OCI-LY3 (cell line): ENCODE results near the gene ART1.

Source experiments
- H2AFZ ChIP-seq: fragments of 200-600, 300-600 bp; shearing (Covaris generic); 2 replicates; pipeline ENCODE4 v1.6.0; 2014; ENCODE audit warnings: antibody characterized with exemption, low read depth, low read length
- H3K27ac ChIP-seq: fragments of 200-600, 300-600 bp; sonication (generic); 2 replicates; pipeline ENCODE4 v1.5.1; 2014; ENCODE audit warnings: mild to moderate bottlenecking, low read length, moderate library complexity, mixed read lengths
- H3K27me3 ChIP-seq: fragments of 200-600, 300-600 bp; sonication (generic); 2 replicates; pipeline ENCODE4 v1.6.1; 2014; ENCODE audit warnings: low read depth, low read length, mixed read lengths
- H3K36me3 ChIP-seq: fragments of 200-600, 300-600 bp; sonication (generic); replicated peaks from 2 replicates; pipeline ENCODE3; 2014; ENCODE audit warnings: low read depth, low read length, mixed read lengths
- H3K4me1 ChIP-seq: fragments of 300-600, 200-600 bp; sonication (generic); 2 replicates; pipeline ENCODE4 v1.6.1; 2014; ENCODE audit warnings: low read length, mixed read lengths
- H3K4me2 ChIP-seq: fragments of 200-600, 300-600 bp; sonication (generic); 2 replicates; pipeline ENCODE4 v1.6.1; 2014; ENCODE audit warnings: low read length, mixed read lengths
- H3K4me3 ChIP-seq: fragments of 300-600, 200-600 bp; sonication (generic); 2 replicates; pipeline ENCODE4 v1.5.1; 2014; ENCODE audit warnings: antibody characterized with exemption, mild to moderate bottlenecking, low read length, moderate library complexity
- H3K79me2 ChIP-seq: fragments of 300-600, 200-600 bp; shearing (Covaris generic); 2 replicates; pipeline ENCODE4 v1.6.1; 2014; ENCODE audit warnings: mild to moderate bottlenecking, low read length, mixed read lengths
- H3K9ac ChIP-seq: fragments of 300-600, 200-600 bp; shearing (Covaris generic); 2 replicates; pipeline ENCODE4 v1.6.0; 2014; ENCODE audit warnings: mild to moderate bottlenecking, low read length, moderate library complexity
- H3K9me3 ChIP-seq: fragments of 200-600, 300-600 bp; shearing (Covaris generic); 2 replicates; pipeline ENCODE4 v1.6.1; 2014; ENCODE audit warnings: low read length, mixed read lengths; ENCODE audit not compliant: insufficient read depth
- H4K20me1 ChIP-seq: fragments of 200-600, 300-600 bp; sonication (generic); 2 replicates; pipeline ENCODE4 v1.6.1; 2016; ENCODE audit warnings: low read length, mixed read lengths; ENCODE audit not compliant: insufficient read depth
- EZH2phosphoT487 ChIP-seq: fragments of 200-600 bp; shearing (Covaris generic); IDR thresholded peaks from 2 replicates; pipeline ENCODE4 v1.6.1; 2018; ENCODE audit warnings: antibody characterized with exemption, mixed run types, low read depth
- TF ChIP-seq, protein P1 (sequence below): fragments of 200-600, 300-600 bp; sonication (generic); IDR thresholded peaks from 2 replicates; pipeline ENCODE4 v1.5.1; 2014; ENCODE audit warnings: antibody characterized with exemption, low read length, low read depth

Gene ART1

DNA sequence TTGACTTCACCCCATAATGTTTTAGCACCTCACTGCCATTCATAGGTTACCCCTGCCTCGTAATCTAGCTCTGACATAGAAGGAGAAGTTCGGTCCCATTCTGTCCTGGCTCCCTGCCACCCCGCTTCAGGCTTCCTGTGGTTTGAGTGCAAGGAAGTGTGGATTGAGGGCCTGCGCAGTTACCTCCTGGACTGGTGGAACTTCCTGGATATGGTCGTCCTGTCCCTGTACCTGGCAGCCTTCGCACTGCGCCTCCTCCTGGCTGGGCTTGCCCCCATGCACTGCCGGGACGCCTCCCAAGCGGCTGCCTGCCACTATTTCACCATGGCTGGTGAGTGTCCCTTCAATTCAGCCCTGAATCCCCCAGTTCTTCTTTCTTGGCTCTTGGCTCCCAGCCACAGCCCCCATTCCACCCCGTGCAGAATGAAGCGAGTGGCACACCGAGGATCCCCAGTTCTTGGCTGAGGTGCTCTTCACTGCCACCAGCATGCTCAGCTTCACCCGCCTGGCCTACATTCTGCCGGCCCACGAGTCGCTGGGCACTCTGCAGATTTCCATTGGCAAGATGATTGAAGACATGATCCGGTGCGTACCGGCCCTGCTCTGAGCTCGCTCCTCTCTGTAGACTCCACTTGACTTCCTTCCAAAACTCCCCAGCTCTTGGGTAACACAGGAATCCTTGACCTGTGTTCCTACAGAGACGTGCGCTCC lies 18.5 kb upstream of the ART1 start:
- Histone ChIP-seq H3K27me3 (no peaks in the 10 kb centered on the region), H4K20me1 (no peaks in the 10 kb centered on the region), H3K9me3 (no peaks in the 10 kb centered on the region), H3K9ac (no peak overlapping the region), H3K27ac (no peak overlapping the region), H3K4me2 (no peak overlapping the region), H3K4me1 (no peaks in the 10 kb centered on the region), H3K4me3 (no peak overlapping the region), H2AFZ (no peak overlapping the region), H3K79me2 (no peaks in the 10 kb centered on the region), H3K36me3 (no peaks in the 10 kb centered on the region)
- TF ChIP-seq EZH2phosphoT487: no peak
- TF ChIP-seq, protein P1, sequence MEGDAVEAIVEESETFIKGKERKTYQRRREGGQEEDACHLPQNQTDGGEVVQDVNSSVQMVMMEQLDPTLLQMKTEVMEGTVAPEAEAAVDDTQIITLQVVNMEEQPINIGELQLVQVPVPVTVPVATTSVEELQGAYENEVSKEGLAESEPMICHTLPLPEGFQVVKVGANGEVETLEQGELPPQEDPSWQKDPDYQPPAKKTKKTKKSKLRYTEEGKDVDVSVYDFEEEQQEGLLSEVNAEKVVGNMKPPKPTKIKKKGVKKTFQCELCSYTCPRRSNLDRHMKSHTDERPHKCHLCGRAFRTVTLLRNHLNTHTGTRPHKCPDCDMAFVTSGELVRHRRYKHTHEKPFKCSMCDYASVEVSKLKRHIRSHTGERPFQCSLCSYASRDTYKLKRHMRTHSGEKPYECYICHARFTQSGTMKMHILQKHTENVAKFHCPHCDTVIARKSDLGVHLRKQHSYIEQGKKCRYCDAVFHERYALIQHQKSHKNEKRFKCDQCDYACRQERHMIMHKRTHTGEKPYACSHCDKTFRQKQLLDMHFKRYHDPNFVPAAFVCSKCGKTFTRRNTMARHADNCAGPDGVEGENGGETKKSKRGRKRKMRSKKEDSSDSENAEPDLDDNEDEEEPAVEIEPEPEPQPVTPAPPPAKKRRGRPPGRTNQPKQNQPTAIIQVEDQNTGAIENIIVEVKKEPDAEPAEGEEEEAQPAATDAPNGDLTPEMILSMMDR: no peak

DNA sequence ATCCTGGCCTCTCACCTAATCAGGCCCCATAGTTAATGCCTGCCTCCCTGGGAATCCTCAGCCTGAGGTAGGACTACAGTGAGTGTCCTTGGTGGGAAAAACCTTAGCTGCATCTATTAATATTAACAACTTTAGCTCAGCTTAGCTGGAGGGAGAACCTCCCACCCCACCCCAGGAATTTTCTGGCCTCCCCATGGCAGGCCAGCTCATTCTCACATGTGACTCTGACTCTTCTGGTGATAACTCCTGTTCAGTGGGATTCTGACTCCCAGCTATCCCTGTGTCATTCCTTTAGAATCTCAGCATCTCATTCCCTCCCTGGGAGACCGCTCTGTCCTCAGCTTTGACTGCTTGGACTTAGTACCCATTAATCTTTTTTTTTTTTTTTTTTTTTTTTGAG lies 17.6 kb upstream of the ART1 start:
- H3K27ac ChIP-seq: no peak overlapping the region
- no peaks in the 10 kb centered on the region for H4K20me1 ChIP-seq
- no peaks in the 10 kb centered on the region for H3K27me3 ChIP-seq
- no peaks in the 10 kb centered on the region for H3K9me3 ChIP-seq
- no peak for TF ChIP-seq EZH2phosphoT487
- TF ChIP-seq, protein P1: no peak
- no peaks in the 10 kb centered on the region for H3K4me1 ChIP-seq
- no peaks in the 10 kb centered on the region for H3K36me3 ChIP-seq
- H3K4me3 ChIP-seq: no peak overlapping the region
- H3K79me2 ChIP-seq: no peaks in the 10 kb centered on the region
- no peak overlapping the region for H3K4me2 ChIP-seq
- no peak overlapping the region for H2AFZ ChIP-seq
- no peak overlapping the region for H3K9ac ChIP-seq

DNA sequence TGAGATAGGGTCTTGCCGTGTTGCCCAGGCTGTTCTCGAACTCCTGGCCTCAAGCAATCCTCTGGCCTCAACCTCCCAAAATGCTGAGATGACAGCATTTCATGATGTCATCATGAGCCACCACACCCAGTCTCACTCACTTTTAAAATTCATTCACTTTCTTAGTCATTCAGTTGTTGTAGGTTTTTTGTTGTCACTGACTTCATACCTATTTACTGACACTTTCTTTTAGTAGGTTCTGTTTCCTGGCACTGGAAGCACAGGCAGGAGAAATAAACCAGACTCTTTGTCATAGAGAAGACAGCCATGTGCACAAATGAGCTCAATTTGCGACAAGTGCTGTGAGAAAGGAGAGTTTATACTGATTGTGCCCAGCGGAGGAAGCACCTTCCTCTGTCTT lies 13.6 kb upstream of the ART1 start:
- Histone ChIP-seq H3K4me2 (no peak overlapping the region), H3K27ac (no peak overlapping the region), H2AFZ (no peak overlapping the region), H3K27me3 (peaks cover 2% of the 10 kb centered on the region), H3K9ac (no peak overlapping the region), H3K4me1 (no peaks in the 10 kb centered on the region), H3K79me2 (no peaks in the 10 kb centered on the region), H3K4me3 (no peak overlapping the region), H4K20me1 (no peaks in the 10 kb centered on the region), H3K9me3 (no peaks in the 10 kb centered on the region), H3K36me3 (no peaks in the 10 kb centered on the region)
- no peak for TF ChIP-seq EZH2phosphoT487

DNA sequence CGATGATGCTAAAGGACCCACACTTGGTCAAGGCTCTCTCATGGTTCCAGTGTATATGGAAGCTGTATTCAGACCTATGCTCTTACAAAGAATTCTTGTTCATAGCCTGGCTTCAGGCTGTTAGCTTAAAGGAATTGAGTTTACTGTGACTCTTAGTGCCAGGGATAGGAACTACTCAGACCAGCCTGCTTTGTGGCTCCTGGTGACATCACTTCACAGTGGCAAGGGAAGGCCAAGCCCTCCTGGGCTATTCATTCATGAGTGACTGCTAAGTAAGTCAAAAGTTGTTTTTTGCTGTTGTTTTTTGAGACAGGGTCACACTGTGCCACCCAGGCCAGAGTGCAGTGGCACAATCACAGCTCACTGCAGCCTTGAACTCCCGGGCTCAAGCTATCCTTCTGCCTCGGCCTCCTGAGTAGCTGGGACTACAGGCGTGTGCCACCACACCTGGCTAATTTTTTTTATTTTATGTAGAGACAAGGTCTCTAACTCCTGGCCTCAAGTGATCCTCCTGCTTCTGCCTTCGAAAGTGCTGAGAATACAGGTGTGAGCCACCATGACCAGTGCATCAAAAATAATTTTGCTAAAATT lies 12.8 kb upstream of the ART1 start:
- H2AFZ ChIP-seq: no peak overlapping the region
- H3K9me3 ChIP-seq: no peaks in the 10 kb centered on the region
- no peak overlapping the region for H3K4me2 ChIP-seq
- H3K9ac ChIP-seq: no peak overlapping the region
- no peaks in the 10 kb centered on the region for H4K20me1 ChIP-seq
- no peak overlapping the region for H3K27ac ChIP-seq
- no peak overlapping the region for H3K4me3 ChIP-seq
- peaks cover 5% of the 10 kb centered on the region for H3K27me3 ChIP-seq
- H3K36me3 ChIP-seq: no peaks in the 10 kb centered on the region
- TF ChIP-seq, protein P1: no peak
- no peak for TF ChIP-seq EZH2phosphoT487
- H3K4me1 ChIP-seq: no peaks in the 10 kb centered on the region
- H3K79me2 ChIP-seq: no peaks in the 10 kb centered on the region
